ENCODE measurements around the gene KRTAP19-1.
"Not testable (repeated sequence)": the region's sequence is repeated elsewhere in the genome, so short reads cannot be mapped to it uniquely, and the experiment has no call there.

KRTAP19-1 gene

GRCh38 chr21:30480145-30480544 is at the start of gene KRTAP19-1:
KRTAP19-1 (minus strand) TSS chr21:30480367; CDS start chr21:30480317, 50 bp downstream.
- DNase-seq, result no peak

- DNase-seq, result no peak
Observed at GRCh38 chr21:30518876-30519275, 38.7 kb upstream of the KRTAP19-1 start.

GRCh38 chr21:30515681-30516080 is 35.5 kb upstream of the KRTAP19-1 start:
- no peak for DNase-seq

- not testable (repeated sequence) for DNase-seq
Observed at GRCh38 chr21:30505621-30506205, 25.5 kb upstream of the KRTAP19-1 start.

- no peak for DNase-seq
Observed at GRCh38 chr21:30502041-30502440, 21.9 kb upstream of the KRTAP19-1 start, which contains the start of gene KRTAP19-5. KRTAP19-5 (minus strand) TSS chr21:30502141; CDS start chr21:30502090, 51 bp downstream.

- no peak for DNase-seq
Observed at GRCh38 chr21:30497065-30497464, 16.9 kb upstream of the KRTAP19-1 start, which contains the start of gene KRTAP19-4. KRTAP19-4 (minus strand) TSS chr21:30497165; CDS start chr21:30497110, 55 bp downstream.

- no peak for DNase-seq
Observed at GRCh38 chr21:30491963-30492428, 11.8 kb upstream of the KRTAP19-1 start, which contains the start of gene KRTAP19-3. KRTAP19-3 (minus strand) TSS chr21:30492013; CDS start chr21:30491957, 56 bp downstream.

- DNase-seq, result no peak
Observed at GRCh38 chr21:30487336-30487735, 7.2 kb upstream of the KRTAP19-1 start, which contains the start of gene KRTAP19-2. KRTAP19-2 (minus strand) TSS chr21:30487436; CDS start chr21:30487348, 88 bp downstream.

- DNase-seq, result no peak
Observed at GRCh38 chr21:30486180-30486579, 6.0 kb upstream of the KRTAP19-1 start.

GRCh38 chr21:30482130-30482529 is 2.0 kb upstream of the KRTAP19-1 start:
- DNase-seq, result no peak

GRCh38 chr21:30479259-30479658 is 908 bp downstream of the KRTAP19-1 start:
- no peak for DNase-seq

- DNase-seq, result no peak
Observed at GRCh38 chr21:30478004-30478403, 2.2 kb downstream of the KRTAP19-1 start.

GRCh38 chr21:30468900-30469714 is 11.1 kb downstream of the KRTAP19-1 start:
- DNase-seq, result no peak

GRCh38 chr21:30463713-30464112 is 16.5 kb downstream of the KRTAP19-1 start:
- no peak for DNase-seq

GRCh38 chr21:30448514-30448913 is 31.7 kb downstream of the KRTAP19-1 start:
- DNase-seq, result no peak

GRCh38 chr21:30447056-30447455 is 33.1 kb downstream of the KRTAP19-1 start:
- no peak for DNase-seq

- no peak for DNase-seq
Observed at GRCh38 chr21:30444204-30444603, 36.0 kb downstream of the KRTAP19-1 start.

GRCh38 chr21:30443226-30443625 is 36.9 kb downstream of the KRTAP19-1 start:
- DNase-seq, result no peak

- no peak for DNase-seq
Observed at GRCh38 chr21:30439975-30440374, 40.2 kb downstream of the KRTAP19-1 start, which contains the start of gene KRTAP15-1. KRTAP15-1 (plus strand) TSS chr21:30440275; CDS start chr21:30440328, 53 bp downstream.

GRCh38 chr21:30437010-30437565 is 43.1 kb downstream of the KRTAP19-1 start:
- DNase-seq, result no peak

GRCh38 chr21:30434033-30434631 is 46.0 kb downstream of the KRTAP19-1 start:
- no peak for DNase-seq

- DNase-seq, result no peak
Observed at GRCh38 chr21:30430170-30430655, 50.0 kb downstream of the KRTAP19-1 start, which contains the start of gene KRTAP13-4. KRTAP13-4 (plus strand) TSS chr21:30430220; CDS start chr21:30430276, 56 bp downstream.

Measured in NCI-H187 (cell line).